ENCODE results near the gene SP110.
"Not testable (repeated sequence)": the region's sequence is repeated elsewhere in the genome, so short reads cannot be mapped to it uniquely, and the experiment has no call there.

The SP110 gene

GRCh38 chr2:230225486-230225885 is 5.7 kb upstream of the SP110 start, which contains the start of gene SP140:
TSS of gene SP140 (plus strand) at chr2:230225736. CDS start at chr2:230225845, 109 bp downstream.
- peak; percentile 55 to 69 for DNase-seq (ENCODE audit: low read depth in 2 of 2, low spot score in 1 of 2)

- DNase-seq (ENCODE audit: low read depth in 2 of 2, low spot score in 1 of 2) = no peak
Observed at GRCh38 chr2:230224458-230224857, 4.7 kb upstream of the SP110 start.

GRCh38 chr2:230222829-230223228 is 3.0 kb upstream of the SP110 start:
- not testable (repeated sequence) for DNase-seq (ENCODE audit: low read depth in 2 of 2, low spot score in 1 of 2)

- no peak for DNase-seq (ENCODE audit: low read depth in 2 of 2, low spot score in 1 of 2)
Observed at GRCh38 chr2:230221493-230221892, 1.7 kb upstream of the SP110 start.

GRCh38 chr2:230220347-230220969 is 674 bp upstream of the SP110 start:
- no peak for DNase-seq (ENCODE audit: low read depth in 2 of 2, low spot score in 1 of 2)

- DNase-seq (ENCODE audit: low read depth in 2 of 2, low spot score in 1 of 2) = no peak
Observed at GRCh38 chr2:230218421-230218820, 1.4 kb downstream of the SP110 start.

- DNase-seq (ENCODE audit: low read depth in 2 of 2, low spot score in 1 of 2) = no peak
Observed at GRCh38 chr2:230217424-230217823, 2.4 kb downstream of the SP110 start.

- peak in 1 of 2 donors; percentile 21 for DNase-seq (ENCODE audit: low read depth in 2 of 2, low spot score in 1 of 2)
Observed at GRCh38 chr2:230216489-230216888, 3.3 kb downstream of the SP110 start.

- DNase-seq (ENCODE audit: low read depth in 2 of 2, low spot score in 1 of 2) = no peak
Observed at GRCh38 chr2:230209422-230210051, 10.2 kb downstream of the SP110 start.

GRCh38 chr2:230208576-230208975 is 11.2 kb downstream of the SP110 start:
- no peak for DNase-seq (ENCODE audit: low read depth in 2 of 2, low spot score in 1 of 2)

- no peak for DNase-seq (ENCODE audit: low read depth in 2 of 2, low spot score in 1 of 2)
Observed at GRCh38 chr2:230205721-230206120, 14.1 kb downstream of the SP110 start.

- no peak for DNase-seq (ENCODE audit: low read depth in 2 of 2, low spot score in 1 of 2)
Observed at GRCh38 chr2:230205034-230205433, 14.8 kb downstream of the SP110 start.

- DNase-seq (ENCODE audit: low read depth in 2 of 2, low spot score in 1 of 2) = no peak
Observed at GRCh38 chr2:230203110-230203676, 16.6 kb downstream of the SP110 start.

- DNase-seq (ENCODE audit: low read depth in 2 of 2, low spot score in 1 of 2) = no peak
Observed at GRCh38 chr2:230202430-230203109, 17.2 kb downstream of the SP110 start.

- DNase-seq (ENCODE audit: low read depth in 2 of 2, low spot score in 1 of 2) = no peak
Observed at GRCh38 chr2:230184727-230185578, 34.8 kb downstream of the SP110 start.

GRCh38 chr2:230181195-230181594 is 38.6 kb downstream of the SP110 start:
- DNase-seq (ENCODE audit: low read depth in 2 of 2, low spot score in 1 of 2) = no peak

GRCh38 chr2:230179907-230180306 is 39.9 kb downstream of the SP110 start:
- DNase-seq (ENCODE audit: low read depth in 2 of 2, low spot score in 1 of 2) = no peak

GRCh38 chr2:230178546-230179485 is 41.0 kb downstream of the SP110 start:
- DNase-seq (ENCODE audit: low read depth in 2 of 2, low spot score in 1 of 2) = no peak

- no peak for DNase-seq (ENCODE audit: low read depth in 2 of 2, low spot score in 1 of 2)
Observed at GRCh38 chr2:230176996-230177395, 42.8 kb downstream of the SP110 start.

- DNase-seq (ENCODE audit: low read depth in 2 of 2, low spot score in 1 of 2) = no peak
Observed at GRCh38 chr2:230174466-230174865, 45.3 kb downstream of the SP110 start.
